GM21529 (cell line): ENCODE data around the gene RPS6KA4.

Experiments used
- ATAC-seq: cut with Tn5 transposase; IDR thresholded peaks from one replicate; pipeline ENCODE4 v1.9.1; 2021; ENCODE audit not compliant: unreplicated experiment

The RPS6KA4 gene

GRCh38 chr11:64344787-64345186, 14.2 kb upstream of the RPS6KA4 start:
- ATAC-seq, result no peak

GRCh38 chr11:64347193-64347867, 11.6 kb upstream of the RPS6KA4 start:
- ATAC-seq, result no peak

- ATAC-seq, result no peak
These were observed 10.5 kb upstream of the RPS6KA4 start for GRCh38 chr11:64348383-64349024.

- no peak for ATAC-seq
These were observed 10.0 kb upstream of the RPS6KA4 start for GRCh38 chr11:64349025-64349387.

GRCh38 chr11:64349404-64349803, 9.6 kb upstream of the RPS6KA4 start:
- ATAC-seq, result no peak

GRCh38 chr11:64351136-64351631, 7.8 kb upstream of the RPS6KA4 start:
- ATAC-seq, result no peak

GRCh38 chr11:64352099-64352994, 6.6 kb upstream of the RPS6KA4 start:
- ATAC-seq, result no peak

GRCh38 chr11:64352995-64353714, 5.8 kb upstream of the RPS6KA4 start:
- ATAC-seq, result no peak

GRCh38 chr11:64353715-64354506, 5.1 kb upstream of the RPS6KA4 start:
- ATAC-seq, result no peak

- no peak for ATAC-seq
These were observed 3.7 kb upstream of the RPS6KA4 start for GRCh38 chr11:64355078-64355940.

GRCh38 chr11:64356498-64357411, 2.2 kb upstream of the RPS6KA4 start:
- ATAC-seq, result no peak

GRCh38 chr11:64357446-64357845, 1.5 kb upstream of the RPS6KA4 start:
- no peak for ATAC-seq

GRCh38 chr11:64357904-64358535, 942 bp upstream of the RPS6KA4 start:
- ATAC-seq, result no peak

- ATAC-seq, result no peak
These were observed 441 bp upstream of the RPS6KA4 start for GRCh38 chr11:64358536-64358906.

GRCh38 chr11:64359712-64360445, 917 bp downstream of the RPS6KA4 start:
- ATAC-seq, result no peak

GRCh38 chr11:64360448-64360921, 1.5 kb downstream of the RPS6KA4 start:
- ATAC-seq, result no peak

- ATAC-seq, result no peak
These were observed 2.7 kb downstream of the RPS6KA4 start for GRCh38 chr11:64361659-64362058.
